CD14-positive monocyte (primary cell): ENCODE data around the gene ASCC3. TPM values are rescaled to one million over a fixed set of nuclear protein-coding genes. Genes with fewer than 3 reads are reported as not detected.

Experiments
- DNase-seq, 3 donors: peaks; one replicate each; pipeline ENCODE4 v3.0.0-alpha.2; 2011 to 2022
- H2AFZ ChIP-seq: 2 replicates; pipeline ENCODE4 v1.6.0; 2012; ENCODE audit warnings: mild to moderate bottlenecking, low read depth, low read length, inconsistent platforms; ENCODE audit not compliant: insufficient read depth, poor library complexity, severe bottlenecking
- H3K27ac ChIP-seq, 2 donors: 1 replicate in 1 of 2; 2 replicates in 1 of 2; pipeline ENCODE4 v1.5.1; 2012 to 2013; ENCODE audit warnings: low read length in 2 of 2, control low read depth in 1 of 2, inconsistent platforms in 1 of 2, low read depth in 1 of 2, mild to moderate bottlenecking in 1 of 2
- H3K27me3 ChIP-seq, 2 donors: one replicate each; pipeline versions ENCODE4 v1.6.0 to v1.6.1; 2011 to 2013; ENCODE audit warnings: low read length in 2 of 2; ENCODE audit not compliant: control insufficient read depth in 2 of 2, insufficient read depth in 2 of 2
- H3K36me3 ChIP-seq, 2 donors: replicated peaks in 1 of 2; 1 replicate in 1 of 2; 2 replicates in 1 of 2; pipeline versions ENCODE4 v1.5.1 to v1.6.1; 2012 to 2013; ENCODE audit warnings: low read length in 2 of 2, control low read depth in 1 of 2, inconsistent platforms in 1 of 2, mild to moderate bottlenecking in 1 of 2; ENCODE audit not compliant: insufficient read depth in 2 of 2, control insufficient read depth in 1 of 2
- H3K4me1 ChIP-seq, 2 donors: 1 replicate in 1 of 2; 2 replicates in 1 of 2; pipeline versions ENCODE4 v1.5.1 to v1.6.1; 2012 to 2013; ENCODE audit warnings: low read length in 2 of 2, control low read depth in 1 of 2, inconsistent platforms in 1 of 2, mild to moderate bottlenecking in 1 of 2, moderate library complexity in 1 of 2; ENCODE audit not compliant: insufficient read depth in 2 of 2, control insufficient read depth in 1 of 2
- H3K4me2 ChIP-seq: replicated peaks from 2 replicates; pipeline ENCODE3; 2012; ENCODE audit warnings: low read length, moderate library complexity, mild to moderate bottlenecking; ENCODE audit not compliant: poor library complexity, severe bottlenecking; ENCODE audit errors: extremely low read depth
- H3K4me3 ChIP-seq, 3 experiments: fragments of 200-600 bp in 1 of 3; sonication (generic) in 1 of 3; replicated peaks in 1 of 3; 1 replicate in 2 of 3; 2 replicates in 1 of 3; pipeline ENCODE4 v1.5.1; 2011 to 2013; ENCODE audit warnings: low read length in 3 of 3, mild to moderate bottlenecking in 3 of 3, control low read depth in 2 of 3, low read depth in 2 of 3, inconsistent platforms in 1 of 3, moderate library complexity in 1 of 3
- H3K79me2 ChIP-seq: 2 replicates; pipeline ENCODE4 v1.6.0; 2012; ENCODE audit warnings: mild to moderate bottlenecking, control low read depth, inconsistent platforms, low read length, moderate library complexity; ENCODE audit not compliant: insufficient read depth
- H3K9ac ChIP-seq: 2 replicates; pipeline ENCODE4 v1.6.0; 2017; ENCODE audit warnings: low read length, mild to moderate bottlenecking; ENCODE audit not compliant: insufficient read depth, poor library complexity, severe bottlenecking
- H3K9me3 ChIP-seq, 2 donors: replicated peaks in 1 of 2; 1 replicate in 1 of 2; 2 replicates in 1 of 2; pipeline versions ENCODE4 v1.5.1 to v1.6.1; 2012 to 2013; ENCODE audit warnings: low read length in 2 of 2, control low read depth in 1 of 2; ENCODE audit not compliant: control insufficient read depth in 1 of 2, insufficient read depth in 1 of 2
- H4K20me1 ChIP-seq: 2 replicates; pipeline ENCODE4 v1.6.0; 2012; ENCODE audit warnings: mild to moderate bottlenecking, low read length, control low read depth, moderate library complexity; ENCODE audit not compliant: insufficient read depth
- H3K27ac Mint-ChIP-seq, 7 donors: one replicate each; pipeline ENCODE4 v1.8.0; 2020; ENCODE audit warnings: mild to moderate bottlenecking in 7 of 7, mixed read lengths in 7 of 7, moderate library complexity in 6 of 7, inconsistent platforms in 2 of 7
- H3K27me3 Mint-ChIP-seq, 3 donors: one replicate each; pipeline ENCODE4 v1.8.0; 2021 to 2022; ENCODE audit warnings: low read depth in 3 of 3, mild to moderate bottlenecking in 3 of 3, mixed read lengths in 3 of 3, moderate library complexity in 3 of 3, inconsistent platforms in 1 of 3
- H3K36me3 Mint-ChIP-seq, 2 donors: one replicate each; pipeline ENCODE4 v1.8.0; 2020; ENCODE audit warnings: mixed read lengths in 2 of 2, inconsistent platforms in 1 of 2, mild to moderate bottlenecking in 1 of 2
- H3K4me1 Mint-ChIP-seq: one replicate; pipeline ENCODE4 v1.8.0; 2020; ENCODE audit warnings: mild to moderate bottlenecking, mixed read lengths
- H3K4me3 Mint-ChIP-seq, 2 donors: one replicate each; pipeline ENCODE4 v1.8.0; 2020; ENCODE audit warnings: mild to moderate bottlenecking in 2 of 2, mixed read lengths in 2 of 2, moderate library complexity in 1 of 2
- H3K9me3 Mint-ChIP-seq, 7 donors: one replicate each; pipeline ENCODE4 v1.8.0; 2020 to 2022; ENCODE audit warnings: mixed read lengths in 7 of 7, mild to moderate bottlenecking in 6 of 7, moderate library complexity in 6 of 7, inconsistent platforms in 2 of 7
- WGBS: methylation state at CpG from one replicate; pipeline ENCODE4 v1.1.5; 2013; ENCODE audit warnings: missing lambda C conversion rate; ENCODE audit not compliant: insufficient coverage; 5-methylcytosine and 5-hydroxymethylcytosine counted together
- intact Hi-C, 2 donors: fragments of 100-400 bp; cut with micrococcal nuclease; formaldehyde crosslinking; loops; one replicate each; pipeline versions ENCODE4 v1.15.0 to v1.15.1; 2023
- polyA plus RNA-seq, 3 donors: library from polyadenylated mRNA; depleted of rRNA in 1 of 3; unstranded in 2 of 3; stranded (reverse) in 1 of 3; fragments of 300-500 nt in 2 of 3; fragments of >200 nt in 1 of 3; fragmentation: Illumina TruSeq in 2 of 3; gene quantifications; 1 replicate in 2 of 3; 2 replicates in 1 of 3; pipeline ENCODE4 v1.2.3, GENCODE V29; 2012 to 2021
- TF ChIP-seq, protein P1 (sequence below): fragments of 200-600 bp; IDR thresholded peaks from one replicate; pipeline ENCODE4 v1.8.0; 2022; ENCODE audit warnings: antibody characterized with exemption, mild to moderate bottlenecking

ASCC3 gene
- polyA plus RNA-seq, 3 donors, result 6.4 to 12.9 (median 10.6) TPM

DNA sequence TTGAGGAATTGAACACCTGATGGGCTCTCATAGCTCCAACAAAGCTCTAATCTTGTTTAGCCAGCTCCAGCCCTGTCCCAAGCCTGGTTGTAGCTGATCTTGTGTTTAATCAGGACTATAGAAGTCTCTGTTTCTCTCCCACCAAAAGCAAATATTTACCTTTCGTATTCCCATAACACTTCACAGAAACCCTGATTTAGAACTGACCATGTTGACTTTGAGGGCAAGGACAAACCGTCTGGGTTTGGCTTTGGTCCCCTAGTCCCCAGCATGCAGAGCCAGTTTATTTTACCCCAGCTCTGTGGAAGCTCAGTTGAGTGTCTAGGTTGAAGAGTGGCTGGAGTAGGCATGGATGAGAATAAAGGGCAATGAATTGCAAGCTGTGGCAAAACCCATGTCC is 398.4 kb downstream of the ASCC3 start:
- Histone ChIP-seq H3K9ac (no peak overlapping the region), H3K4me2 (no peak overlapping the region), H3K27ac (no peak overlapping the region), H3K36me3 (no peaks in the 10 kb centered on the region), H3K27me3 (peaks cover 11 to 16% of the 10 kb centered on the region in 2 donors), H3K4me1 (no peaks in the 10 kb centered on the region), H3K4me3 (no peak overlapping the region), H4K20me1 (no peaks in the 10 kb centered on the region), H3K9me3 (no peaks in the 10 kb centered on the region), H2AFZ (no peak overlapping the region), H3K79me2 (no peaks in the 10 kb centered on the region)
- Mint-ChIP-seq H3K4me1 (no peaks in the 10 kb centered on the region), H3K36me3 (no peaks in the 10 kb centered on the region), H3K27me3 (peaks cover 8 to 26% (median 18%) of the 10 kb centered on the region in 3 donors), H3K4me3 (no peak overlapping the region), H3K27ac (no peak overlapping the region), H3K9me3 (no peaks in the 10 kb centered on the region)
- TF ChIP-seq, protein P1, sequence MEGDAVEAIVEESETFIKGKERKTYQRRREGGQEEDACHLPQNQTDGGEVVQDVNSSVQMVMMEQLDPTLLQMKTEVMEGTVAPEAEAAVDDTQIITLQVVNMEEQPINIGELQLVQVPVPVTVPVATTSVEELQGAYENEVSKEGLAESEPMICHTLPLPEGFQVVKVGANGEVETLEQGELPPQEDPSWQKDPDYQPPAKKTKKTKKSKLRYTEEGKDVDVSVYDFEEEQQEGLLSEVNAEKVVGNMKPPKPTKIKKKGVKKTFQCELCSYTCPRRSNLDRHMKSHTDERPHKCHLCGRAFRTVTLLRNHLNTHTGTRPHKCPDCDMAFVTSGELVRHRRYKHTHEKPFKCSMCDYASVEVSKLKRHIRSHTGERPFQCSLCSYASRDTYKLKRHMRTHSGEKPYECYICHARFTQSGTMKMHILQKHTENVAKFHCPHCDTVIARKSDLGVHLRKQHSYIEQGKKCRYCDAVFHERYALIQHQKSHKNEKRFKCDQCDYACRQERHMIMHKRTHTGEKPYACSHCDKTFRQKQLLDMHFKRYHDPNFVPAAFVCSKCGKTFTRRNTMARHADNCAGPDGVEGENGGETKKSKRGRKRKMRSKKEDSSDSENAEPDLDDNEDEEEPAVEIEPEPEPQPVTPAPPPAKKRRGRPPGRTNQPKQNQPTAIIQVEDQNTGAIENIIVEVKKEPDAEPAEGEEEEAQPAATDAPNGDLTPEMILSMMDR, result no peak
- intact Hi-C loops, result no loop called here
- WGBS, result 80% methylated on average over 1 of the region's 2 CpGs
- no peak for DNase-seq

DNA sequence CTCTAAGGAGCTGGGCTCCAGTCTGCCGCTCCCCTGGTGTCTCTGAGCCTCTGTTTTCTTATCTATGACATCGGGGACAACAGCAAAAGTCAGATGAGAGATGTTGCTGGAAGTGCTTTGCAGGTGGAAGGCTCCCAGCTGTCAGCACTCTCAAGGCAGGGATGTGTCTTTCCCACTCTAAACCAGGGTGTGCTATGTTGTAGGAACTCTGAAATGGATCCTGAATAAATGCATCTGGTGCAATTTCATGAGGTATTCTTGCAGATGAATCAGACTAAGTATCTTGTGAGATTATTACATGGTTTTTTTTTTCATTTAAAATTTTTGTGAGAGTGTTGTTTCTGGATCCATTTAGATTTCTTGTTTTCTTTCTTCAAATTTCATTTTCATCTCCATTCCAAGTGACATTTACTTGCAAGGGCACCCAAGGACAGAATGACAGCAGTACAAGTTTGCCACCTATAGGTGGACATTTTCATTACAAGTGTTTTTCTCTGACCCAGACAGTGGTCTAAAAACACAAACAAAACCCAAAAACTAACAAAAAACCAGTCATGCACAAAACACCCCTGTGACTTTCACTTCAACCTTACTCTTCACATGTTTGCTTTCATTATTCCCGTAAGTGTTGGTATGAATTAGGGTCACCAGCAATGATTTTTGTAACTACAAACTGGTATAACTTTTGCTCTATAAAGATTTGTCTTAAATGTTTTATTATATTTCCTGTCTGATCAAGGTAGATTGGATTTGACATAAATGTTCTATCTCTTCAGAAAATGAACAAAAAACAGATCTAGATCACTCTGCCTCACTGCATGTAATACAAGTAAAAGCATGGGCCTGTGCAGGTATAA is 401.7 kb downstream of the ASCC3 start:
- Mint-ChIP-seq H3K4me3 (no peak overlapping the region), H3K36me3 (no peaks in the 10 kb centered on the region), H3K9me3 (no peaks in the 10 kb centered on the region), H3K27me3 (peaks cover 19 to 34% (median 24%) of the 10 kb centered on the region in 3 donors), H3K4me1 (no peaks in the 10 kb centered on the region), H3K27ac (no peak overlapping the region)
- H3K9me3 ChIP-seq, result no peaks in the 10 kb centered on the region
- H3K9ac ChIP-seq, result no peak overlapping the region
- H4K20me1 ChIP-seq, result no peaks in the 10 kb centered on the region
- H3K79me2 ChIP-seq, result no peaks in the 10 kb centered on the region
- TF ChIP-seq, protein P1, result peak; percentile 70
- no peak overlapping the region for H3K4me3 ChIP-seq
- H3K27ac ChIP-seq, result no peak overlapping the region
- WGBS, result 83% methylated on average over 1 of the region's 3 CpGs
- H3K4me2 ChIP-seq, result no peak overlapping the region
- no peak overlapping the region for H2AFZ ChIP-seq
- no peaks in the 10 kb centered on the region for H3K4me1 ChIP-seq
- H3K36me3 ChIP-seq, result no peaks in the 10 kb centered on the region
- H3K27me3 ChIP-seq, result peaks cover 20 to 23% of the 10 kb centered on the region in 2 donors
- DNase-seq, result no peak
- intact Hi-C loops, result no loop called here
